HUES48 (cell line): ENCODE data around the gene ZNF80.
"Not testable (repeated sequence)": the region's sequence is repeated elsewhere in the genome, so short reads cannot be mapped to it uniquely, and the experiment has no call there.

ENCODE experiments used
- H3K27ac ChIP-seq: one replicate; pipeline ENCODE4 v1.7.0; 2013; ENCODE audit warnings: low read depth, low read length, inconsistent platforms
- H3K27me3 ChIP-seq: 2 replicates; pipeline ENCODE4 v1.6.1; 2013; ENCODE audit warnings: mild to moderate bottlenecking, low read length; ENCODE audit not compliant: control insufficient read depth, insufficient read depth
- H3K36me3 ChIP-seq: 2 replicates; pipeline ENCODE4 v1.6.1; 2013; ENCODE audit warnings: low read length; ENCODE audit not compliant: control insufficient read depth, insufficient read depth
- H3K4me1 ChIP-seq: 2 replicates; pipeline ENCODE4 v1.6.1; 2013; ENCODE audit warnings: mild to moderate bottlenecking, low read length; ENCODE audit not compliant: control insufficient read depth, insufficient read depth
- H3K4me3 ChIP-seq: 2 replicates; pipeline ENCODE4 v1.5.1; 2013; ENCODE audit warnings: mild to moderate bottlenecking, low read depth, low read length
- H3K9ac ChIP-seq: 2 replicates; pipeline ENCODE4 v1.6.1; 2013; ENCODE audit warnings: mild to moderate bottlenecking, low read depth, low read length, moderate library complexity
- H3K9me3 ChIP-seq: 2 replicates; pipeline ENCODE4 v1.6.1; 2013; ENCODE audit warnings: low read length; ENCODE audit not compliant: control insufficient read depth, insufficient read depth

ZNF80 gene

DNA sequence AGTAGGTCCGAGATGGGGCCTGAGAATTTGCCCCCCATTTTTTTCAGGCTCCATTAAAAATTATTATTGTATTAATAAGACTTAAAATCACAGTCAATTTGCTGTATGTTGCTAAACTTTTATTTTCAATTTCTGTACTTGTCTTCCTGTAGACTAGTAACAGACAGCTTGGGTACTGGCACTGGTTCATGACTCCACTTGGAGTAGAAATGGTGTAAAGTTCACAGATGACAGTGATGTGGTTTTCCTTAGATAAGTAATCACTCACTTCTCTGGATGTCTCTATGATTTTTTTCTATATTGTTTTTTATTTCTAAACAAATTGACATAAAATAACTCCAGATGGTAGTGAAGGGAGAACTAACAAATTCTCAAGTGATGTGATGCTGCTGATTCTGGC, 15.6 kb upstream of the ZNF80 start:
- H3K36me3 ChIP-seq: no peaks in the 10 kb centered on the region
- no peaks in the 10 kb centered on the region for H3K9me3 ChIP-seq
- no peak overlapping the region for H3K27ac ChIP-seq
- H3K4me1 ChIP-seq: no peaks in the 10 kb centered on the region
- H3K9ac ChIP-seq: no peak overlapping the region
- H3K27me3 ChIP-seq: no peaks in the 10 kb centered on the region
- no peak overlapping the region for H3K4me3 ChIP-seq

DNA sequence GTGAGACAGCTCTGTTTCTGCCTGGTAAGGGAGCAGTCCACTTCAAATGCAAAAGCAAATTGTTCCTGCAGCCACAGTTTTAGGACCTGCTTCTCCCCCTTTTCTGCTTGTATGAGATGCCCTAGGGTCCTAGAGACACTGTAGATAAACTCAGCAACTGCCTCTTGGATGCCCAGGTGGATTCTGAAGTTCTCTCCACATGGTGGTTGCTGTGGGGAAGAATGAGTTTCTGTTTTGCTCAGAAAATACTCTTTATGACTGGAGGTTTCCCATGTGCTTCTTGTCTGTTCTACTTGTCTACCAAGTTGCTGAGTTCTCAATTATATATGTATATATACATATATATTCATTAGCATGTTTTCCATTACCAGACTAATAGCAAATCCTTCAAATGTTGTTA, 5.6 kb upstream of the ZNF80 start:
- Histone ChIP-seq H3K27me3 (no peaks in the 10 kb centered on the region), H3K9ac (no peak overlapping the region), H3K9me3 (peaks cover 27% of the 10 kb centered on the region), H3K4me3 (no peak overlapping the region), H3K4me1 (no peaks in the 10 kb centered on the region), H3K27ac (no peak overlapping the region), H3K36me3 (no peaks in the 10 kb centered on the region)

DNA sequence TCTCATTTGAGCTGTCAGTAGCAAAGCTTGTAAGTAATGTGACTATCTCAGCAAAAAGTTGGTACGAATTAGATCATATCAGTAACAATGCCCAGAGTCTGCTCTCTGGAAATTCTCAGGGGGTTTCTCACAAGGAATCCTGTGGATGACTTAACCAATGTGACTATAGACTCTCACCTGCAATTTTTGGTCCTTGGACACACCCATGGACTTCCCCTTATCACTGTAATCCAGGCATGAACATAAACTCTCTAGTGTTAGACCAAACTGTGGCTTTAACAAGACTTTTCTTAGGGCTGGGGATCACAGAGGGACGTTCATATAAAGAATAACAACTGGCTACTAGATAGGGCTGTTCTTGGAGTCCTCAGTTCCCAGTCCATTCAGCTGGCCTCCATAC, 3.9 kb upstream of the ZNF80 start:
- no peaks in the 10 kb centered on the region for H3K4me1 ChIP-seq
- H3K4me3 ChIP-seq: no peak overlapping the region
- H3K9me3 ChIP-seq: peaks cover 25% of the 10 kb centered on the region
- H3K27ac ChIP-seq: no peak overlapping the region
- H3K27me3 ChIP-seq: no peaks in the 10 kb centered on the region
- no peak overlapping the region for H3K9ac ChIP-seq
- H3K36me3 ChIP-seq: no peaks in the 10 kb centered on the region

- H3K27ac ChIP-seq, H3K4me1 ChIP-seq, H3K36me3 ChIP-seq, H3K9ac ChIP-seq, H3K4me3 ChIP-seq, H3K27me3 ChIP-seq, H3K9me3 ChIP-seq: not testable (repeated sequence)
These were observed 888 bp upstream of the ZNF80 start for GRCh38 chr3:114238146-114238785.

GRCh38 chr3:114235431-114235830, 1.9 kb downstream of the ZNF80 start:
- Histone ChIP-seq H3K27me3 (no peaks in the 10 kb centered on the region), H3K4me1 (no peaks in the 10 kb centered on the region), H3K9me3 (peaks cover 4% of the 10 kb centered on the region; the same call in 1 of the 2 replicates), H3K36me3 (no peaks in the 10 kb centered on the region), H3K27ac (no peak overlapping the region), H3K4me3 (no peak overlapping the region), H3K9ac (no peak overlapping the region)

DNA sequence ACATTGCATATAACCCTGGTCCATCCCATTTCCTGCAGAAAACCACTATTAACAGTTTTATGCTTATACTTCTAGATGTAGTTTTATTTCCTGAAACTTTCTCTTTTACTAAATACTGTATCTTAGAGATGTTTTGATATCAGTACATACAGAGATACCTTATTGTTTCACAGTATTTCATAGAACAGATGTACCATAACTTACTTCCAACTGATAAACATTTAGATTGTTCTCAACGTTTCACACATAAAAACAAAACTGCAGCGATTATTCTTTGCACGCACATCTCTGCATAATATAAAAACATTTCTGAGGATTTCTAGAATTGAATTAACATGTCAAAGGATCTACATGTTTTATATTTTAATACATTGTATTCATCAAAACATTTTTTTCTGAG, 2.6 kb downstream of the ZNF80 start:
- Histone ChIP-seq H3K9me3 (peaks cover 4% of the 10 kb centered on the region; the same call in 1 of the 2 replicates), H3K9ac (no peak overlapping the region), H3K4me3 (no peak overlapping the region), H3K36me3 (no peaks in the 10 kb centered on the region), H3K27me3 (no peaks in the 10 kb centered on the region), H3K27ac (no peak overlapping the region), H3K4me1 (no peaks in the 10 kb centered on the region; the same call in 1 of the 2 replicates)

DNA sequence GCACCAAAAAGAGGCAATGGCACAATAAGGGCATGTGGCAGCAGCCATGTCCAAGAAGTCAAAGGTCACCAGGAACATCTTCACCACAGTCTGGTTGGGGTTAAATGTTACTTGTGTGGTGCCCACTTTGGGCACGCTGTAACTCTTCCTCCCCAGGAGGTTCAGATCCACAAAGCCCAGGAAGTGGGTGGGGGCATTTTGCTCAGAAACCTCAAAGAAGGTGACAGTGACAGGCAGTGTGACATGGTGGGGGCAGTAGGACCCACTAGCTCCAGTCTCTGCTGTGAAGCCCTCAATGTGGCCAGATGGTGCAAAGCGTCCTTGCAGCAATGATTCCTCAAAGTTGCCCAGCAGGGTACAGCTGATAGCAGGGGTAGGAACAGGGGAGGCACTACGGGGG, 5.8 kb downstream of the ZNF80 start:
- H3K9ac ChIP-seq: no peak overlapping the region
- no peaks in the 10 kb centered on the region for H3K36me3 ChIP-seq
- no peak overlapping the region for H3K4me3 ChIP-seq

GRCh38 chr3:114227076-114227475, 10.3 kb downstream of the ZNF80 start:
- Histone ChIP-seq H3K4me1 (no peaks in the 10 kb centered on the region; the same call in 1 of the 2 replicates), H3K27me3 (no peaks in the 10 kb centered on the region), H3K36me3 (no peaks in the 10 kb centered on the region), H3K27ac (no peak overlapping the region), H3K9ac (no peak overlapping the region), H3K4me3 (no peak overlapping the region), H3K9me3 (peaks cover 14% of the 10 kb centered on the region)

More for the DNA sequence above, 5.8 kb downstream of the ZNF80 start:
- Histone ChIP-seq H3K27me3 (no peaks in the 10 kb centered on the region), H3K4me1 (no peaks in the 10 kb centered on the region; the same call in 1 of the 2 replicates), H3K27ac (no peak overlapping the region), H3K9me3 (peaks cover 1% of the 10 kb centered on the region; the same call in 1 of the 2 replicates)

GRCh38 chr3:114226313-114226712, 11.1 kb downstream of the ZNF80 start:
- Histone ChIP-seq H3K27me3 (no peaks in the 10 kb centered on the region), H3K27ac (no peak overlapping the region), H3K4me1 (no peaks in the 10 kb centered on the region; the same call in 1 of the 2 replicates), H3K36me3 (no peaks in the 10 kb centered on the region), H3K9me3 (peaks cover 14% of the 10 kb centered on the region), H3K9ac (no peak overlapping the region), H3K4me3 (no peak overlapping the region)

- no peak overlapping the region for H3K4me3 ChIP-seq
- H3K9me3 ChIP-seq: peaks cover 14% of the 10 kb centered on the region
- no peak overlapping the region for H3K9ac ChIP-seq
- H3K27ac ChIP-seq: no peak overlapping the region
- no peaks in the 10 kb centered on the region for H3K36me3 ChIP-seq
- no peaks in the 10 kb centered on the region for H3K27me3 ChIP-seq
- no peaks in the 10 kb centered on the region for H3K4me1 ChIP-seq
These were observed 14.2 kb downstream of the ZNF80 start for GRCh38 chr3:114223143-114223542.

GRCh38 chr3:114221881-114222264, 15.5 kb downstream of the ZNF80 start:
- Histone ChIP-seq H3K36me3 (no peaks in the 10 kb centered on the region), H3K9ac (no peak overlapping the region), H3K4me3 (no peak overlapping the region), H3K27ac (no peak overlapping the region), H3K27me3 (no peaks in the 10 kb centered on the region), H3K9me3 (peaks cover 14% of the 10 kb centered on the region), H3K4me1 (no peaks in the 10 kb centered on the region)
